Tongue (tissue), 2 donors: ENCODE measurements around the gene RNPEP. TPM values are rescaled to one million over a fixed set of nuclear protein-coding genes. Genes with fewer than 3 reads are reported as not detected.
A peak's percentile ranks its signal among the peaks of the same experiment; 100 is the strongest.
"Not testable (repeated sequence)": the region's sequence is repeated elsewhere in the genome, so short reads cannot be mapped to it uniquely, and the experiment has no call there.

Source experiments
- DNase-seq: peaks from one replicate; pipeline ENCODE4 v3.0.0-alpha.2; 2015
- total RNA-seq: library from RNA; depleted of rRNA; stranded (reverse); fragments of >200 nt; gene quantifications from one replicate; pipeline ENCODE4 v1.2.3, GENCODE V29; 2014

The RNPEP gene
- total RNA-seq, 1 donor from 2014 or later: 28.6 TPM

DNA sequence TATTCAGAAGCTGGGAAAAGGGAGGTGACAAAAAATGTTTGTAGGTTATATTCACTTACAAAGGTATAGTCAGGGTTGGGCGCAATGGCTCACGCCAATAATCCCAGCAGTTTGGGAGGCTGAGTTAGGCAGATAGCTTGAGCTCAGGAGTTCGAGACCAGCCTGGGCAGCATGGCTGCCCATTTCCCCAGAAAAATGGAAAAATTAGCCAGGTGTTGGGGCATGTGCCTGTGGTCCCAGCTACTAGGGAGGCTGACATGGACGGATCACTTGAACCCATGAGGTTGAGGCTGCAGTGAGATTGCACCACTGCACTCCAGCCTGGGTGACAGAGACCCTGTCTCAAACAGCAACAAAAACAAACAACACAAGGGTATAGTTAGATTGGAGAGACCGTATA, 24.1 kb upstream of the RNPEP start:
- DNase-seq: no peak

GRCh38 chr1:201962382-201962781, 20.1 kb upstream of the RNPEP start:
- DNase-seq: not testable (repeated sequence)

- no peak for DNase-seq
Measured at GRCh38 chr1:201964261-201964660, 18.2 kb upstream of the RNPEP start.

GRCh38 chr1:201966171-201966570, 16.3 kb upstream of the RNPEP start:
- no peak for DNase-seq

- no peak for DNase-seq
Measured at GRCh38 chr1:201968202-201968925, 14.1 kb upstream of the RNPEP start.

DNA sequence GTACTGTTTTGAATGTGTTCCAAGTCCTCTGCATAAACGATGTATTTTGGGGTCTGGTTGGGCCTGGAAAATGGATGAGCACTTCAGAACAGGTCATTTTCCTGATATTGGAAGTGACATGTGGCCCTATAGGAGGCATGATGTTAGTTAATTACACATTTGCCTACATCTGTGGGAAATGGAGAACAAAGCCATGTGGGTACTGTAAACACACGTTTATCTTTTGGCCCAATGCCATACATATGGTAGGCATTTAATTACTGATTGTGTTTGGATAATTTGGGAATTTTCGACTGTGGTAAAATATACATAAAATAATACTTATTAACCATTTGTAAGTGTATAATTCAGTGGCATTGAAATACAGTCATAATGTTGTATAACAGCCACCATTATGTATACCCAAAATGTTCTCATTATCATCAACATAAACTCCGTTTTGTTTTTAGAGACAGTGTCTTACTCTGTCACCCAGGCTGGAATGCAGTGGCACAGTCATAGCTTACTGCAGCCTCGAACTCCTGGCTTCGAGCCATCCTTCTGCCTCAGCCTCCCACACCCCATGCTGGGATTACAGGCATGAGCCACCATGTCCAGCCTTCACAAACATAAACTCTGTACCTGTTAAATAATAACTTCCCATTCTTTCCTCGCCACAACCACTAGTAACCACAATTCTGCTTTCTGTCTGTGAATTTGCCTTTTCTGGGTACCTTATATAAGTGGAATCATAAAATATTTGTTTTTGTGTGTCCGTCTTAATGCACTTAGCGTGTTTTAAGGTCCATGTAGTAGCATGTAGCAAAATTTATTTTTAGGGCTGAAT, 11.9 kb upstream of the RNPEP start:
- DNase-seq: no peak

DNA sequence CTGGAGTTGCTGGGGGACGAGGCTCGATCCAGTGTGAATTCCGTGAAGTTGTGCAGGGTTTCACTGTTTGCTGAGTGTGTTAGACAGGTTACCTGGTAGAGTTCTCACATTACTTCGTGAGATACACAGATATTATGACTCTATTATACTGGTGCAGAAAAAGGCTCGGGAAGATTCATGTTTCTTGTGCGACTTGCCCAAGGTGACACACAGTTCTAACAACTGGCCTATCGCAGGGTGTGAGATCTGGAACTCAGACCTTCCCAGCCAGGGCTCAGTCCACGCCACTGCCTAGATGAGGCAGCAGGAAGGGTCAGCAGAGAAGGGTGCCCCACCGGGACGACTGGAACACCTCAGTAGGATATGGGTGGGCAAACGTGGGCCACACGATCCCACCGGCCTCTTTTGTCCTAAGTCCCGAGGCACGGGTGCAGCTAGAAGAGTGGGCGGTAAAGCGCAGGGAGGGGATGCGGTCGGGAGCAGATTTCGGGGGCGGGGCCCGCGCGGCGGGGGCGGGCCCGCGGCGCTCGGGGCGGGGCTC, 296 bp upstream of the RNPEP start:
- DNase-seq: peak; percentile 75

DNA sequence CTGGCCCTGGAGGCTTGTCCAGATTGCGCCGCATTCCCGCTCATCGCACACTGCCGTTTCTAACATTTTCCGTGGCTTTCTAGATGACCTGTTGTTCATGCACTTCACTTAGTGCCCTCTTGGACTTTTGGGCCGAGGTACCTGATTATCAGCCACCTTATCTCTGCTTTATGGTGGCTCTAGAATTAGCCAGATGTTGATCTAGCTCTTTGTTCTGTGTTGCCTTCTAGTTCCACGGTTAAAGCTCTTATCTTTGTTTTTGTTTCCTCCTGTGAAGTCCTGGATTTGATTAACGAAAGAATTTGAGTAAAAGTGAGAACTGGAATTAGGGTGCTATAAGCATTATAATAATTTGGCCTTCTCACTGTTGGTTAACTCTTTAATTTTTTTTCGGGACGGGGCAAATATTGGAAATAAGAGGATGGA, 945 bp downstream of the RNPEP start:
- DNase-seq: no peak

GRCh38 chr1:201984446-201984845, 2.0 kb downstream of the RNPEP start:
- DNase-seq: no peak

DNA sequence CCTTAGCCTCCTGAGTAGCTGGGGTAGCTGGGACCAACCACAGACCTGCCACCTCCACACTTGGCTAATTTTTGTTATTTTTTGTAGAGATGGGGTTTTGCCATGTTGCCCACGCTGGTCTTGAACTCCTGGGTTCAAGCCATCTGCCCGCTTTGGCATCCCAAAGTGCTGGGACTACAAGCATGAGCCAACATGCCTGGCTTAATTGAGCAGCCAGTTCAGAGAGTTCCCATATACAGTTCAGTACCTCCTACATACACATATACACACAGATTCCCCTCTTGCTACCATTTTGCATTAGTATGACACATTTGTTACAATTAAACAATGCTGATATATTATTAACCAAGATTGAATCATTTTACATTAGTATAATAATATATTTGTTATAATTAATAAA, 2.9 kb downstream of the RNPEP start:
- DNase-seq: no peak

- no peak for DNase-seq
Measured at GRCh38 chr1:201988601-201989000, 6.2 kb downstream of the RNPEP start.

DNA sequence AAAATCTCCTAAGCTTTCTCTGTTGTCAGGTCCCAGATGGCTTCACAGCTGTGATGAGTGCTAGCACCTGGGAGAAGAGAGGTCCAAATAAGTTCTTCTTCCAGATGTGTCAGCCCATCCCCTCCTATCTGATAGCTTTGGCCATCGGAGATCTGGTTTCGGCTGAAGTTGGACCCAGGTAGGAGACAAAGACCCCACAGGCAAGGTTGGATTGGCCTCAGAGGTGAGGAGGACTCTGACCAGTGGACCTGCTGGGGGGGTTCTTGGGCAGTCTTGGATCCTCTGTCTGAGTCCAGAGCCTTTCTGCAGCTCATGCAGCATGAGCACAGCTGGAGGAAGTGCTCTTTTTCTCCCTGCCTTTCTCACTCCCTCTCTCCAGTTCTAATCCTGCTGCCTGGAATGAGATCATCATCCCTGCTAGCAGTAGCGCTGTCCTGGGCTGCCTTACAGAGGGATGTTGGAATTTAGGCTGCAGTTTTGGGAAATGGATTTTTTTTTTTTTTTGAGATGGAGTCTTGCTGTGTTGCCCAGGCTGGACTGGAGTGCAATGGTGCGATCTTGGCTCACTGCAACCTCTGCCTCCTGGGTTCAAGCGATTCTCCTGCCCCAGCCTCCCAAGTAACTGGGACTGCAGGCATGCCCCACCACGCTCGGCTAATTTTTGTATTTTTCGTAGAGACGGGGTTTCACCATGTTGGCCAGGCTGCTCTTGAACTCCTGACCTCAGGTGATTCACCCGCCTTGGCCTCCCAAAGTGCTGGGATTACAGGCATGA, 7.1 kb downstream of the RNPEP start:
- no peak for DNase-seq

GRCh38 chr1:201990427-201990826, 8.0 kb downstream of the RNPEP start:
- DNase-seq: no peak

DNA sequence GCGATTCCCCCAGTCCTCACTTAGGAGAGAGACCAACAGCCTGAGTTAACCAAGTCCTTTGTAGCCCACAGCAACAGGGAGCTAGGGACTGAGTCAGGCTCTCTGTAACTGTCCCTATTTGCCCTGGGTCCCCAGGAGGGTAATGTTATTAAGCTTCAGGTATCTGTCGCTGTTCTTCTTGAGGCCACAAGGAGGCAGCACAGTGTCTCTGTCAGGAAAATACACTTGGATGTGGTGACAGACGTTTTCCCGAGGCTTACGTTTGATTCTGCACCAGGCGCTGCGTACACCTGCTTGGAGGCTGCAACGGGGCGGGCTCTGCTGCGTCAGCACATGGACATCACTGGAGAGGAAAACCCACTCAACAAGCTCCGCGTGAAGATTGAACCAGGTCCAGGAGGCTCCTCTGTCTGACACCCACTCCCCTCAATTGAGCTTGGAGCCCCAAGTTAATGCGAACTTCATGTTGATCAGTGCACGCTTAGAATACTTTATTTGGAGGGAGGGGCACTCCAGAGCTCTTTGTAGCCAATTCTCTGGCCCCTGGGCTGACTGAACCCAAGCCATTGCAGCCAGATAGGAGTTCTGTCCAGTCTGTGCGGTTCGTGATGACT, 17.3 kb downstream of the RNPEP start:
- peak; percentile 65 for DNase-seq

DNA sequence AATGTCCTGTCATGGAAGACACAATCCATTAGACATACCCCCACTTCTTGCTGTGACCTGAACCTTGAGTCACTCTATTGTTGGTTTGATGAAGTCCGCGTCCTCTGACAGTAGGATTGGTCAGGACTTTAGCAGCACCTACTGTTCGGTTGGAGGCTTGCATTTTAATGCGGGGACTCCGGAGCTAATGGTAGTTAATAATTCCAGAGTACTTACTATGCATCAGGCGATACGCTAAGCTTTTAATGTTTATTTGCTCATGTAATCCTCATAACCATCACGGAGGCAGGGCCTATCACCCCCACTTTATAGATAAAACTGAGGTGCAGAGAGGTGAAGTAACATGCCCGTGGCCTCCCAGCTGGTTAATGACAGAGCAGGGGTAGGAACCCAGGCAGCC, 20.1 kb downstream of the RNPEP start:
- no peak for DNase-seq

DNA sequence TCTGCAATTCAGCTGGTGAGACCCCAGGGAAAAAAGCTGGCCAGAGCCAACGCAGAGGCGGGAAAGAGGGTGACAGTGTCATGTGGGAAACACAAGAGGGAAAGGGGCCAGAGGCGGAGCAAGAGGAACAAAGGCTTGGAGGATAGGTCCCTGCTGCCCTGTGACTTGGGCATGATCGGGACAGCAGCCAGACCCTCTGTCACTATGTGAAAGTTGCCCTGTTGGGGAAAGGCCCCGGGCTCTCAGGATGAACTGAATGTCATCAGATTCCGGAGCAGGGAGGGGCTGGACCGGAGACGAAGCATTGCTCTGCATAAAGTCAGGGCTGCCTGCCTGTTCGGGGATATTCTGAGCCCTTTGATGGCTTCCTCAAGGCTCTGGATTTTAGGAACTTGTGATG, 22.3 kb downstream of the RNPEP start:
- no peak for DNase-seq

GRCh38 chr1:202005958-202006357, 23.5 kb downstream of the RNPEP start:
- DNase-seq: no peak

- DNase-seq: no peak
Measured at GRCh38 chr1:202007304-202007703, 24.9 kb downstream of the RNPEP start.

DNA sequence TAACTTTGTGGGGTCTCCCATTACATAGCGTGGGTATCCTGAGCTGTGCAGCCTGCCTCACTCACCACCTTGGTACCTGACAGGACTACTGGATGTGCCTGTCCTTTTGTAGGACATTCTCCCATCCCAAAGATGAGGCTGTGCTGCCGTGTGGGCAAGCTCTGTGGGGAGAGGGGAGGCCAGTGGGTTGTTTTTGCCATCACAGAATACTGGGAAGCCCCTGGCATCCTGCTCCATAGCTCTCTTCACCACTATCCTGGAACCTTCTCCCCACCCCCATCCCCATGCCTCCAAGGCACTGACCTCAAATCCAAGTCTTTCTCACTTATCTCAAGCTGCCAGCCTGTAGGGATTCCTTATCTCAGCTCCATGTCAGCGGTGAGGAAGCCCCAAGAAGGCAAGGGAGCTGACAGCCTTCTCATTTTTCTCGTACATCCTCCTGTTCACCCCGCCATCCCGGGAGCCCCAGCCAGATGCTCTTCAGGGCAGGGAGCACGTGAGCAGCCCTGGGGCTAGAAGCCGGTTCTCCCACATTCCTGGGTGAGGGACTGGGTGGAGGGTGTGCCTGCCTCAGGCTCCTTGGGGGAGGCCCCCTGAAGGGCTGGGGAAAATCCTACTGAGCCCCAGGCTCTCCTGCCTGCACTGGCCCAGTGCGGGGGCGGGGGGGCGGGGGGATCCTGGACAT, 25.5 kb downstream of the RNPEP start:
- peak; percentile 67 for DNase-seq

GRCh38 chr1:202009326-202010179, 27.1 kb downstream of the RNPEP start:
- DNase-seq: peak; percentile 92
